Keratinocyte (primary cell): ENCODE measurements around the gene NCOA3. TPM values are rescaled to one million over a fixed set of nuclear protein-coding genes. Genes with fewer than 3 reads are reported as not detected.

Source experiments
- DNase-seq: peaks from one replicate; pipeline ENCODE4 v3.0.0-alpha.2; 2011; ENCODE audit warnings: low read depth, missing footprints, low spot score
- FAIRE-seq: peaks from 2 replicates; lab custom pipeline; 2011; peaks lifted over from hg19 to GRCh38; lab: Jason Lieb, UNC
- H2AFZ ChIP-seq: 2 replicates; pipeline ENCODE4 v1.6.0; 2012; ENCODE audit warnings: low read length, control low read depth, inconsistent platforms; ENCODE audit not compliant: control insufficient read depth
- H3K27ac ChIP-seq: 2 replicates; pipeline ENCODE4 v1.5.1; 2011; ENCODE audit warnings: low read length; ENCODE audit not compliant: control insufficient read depth, insufficient read depth
- H3K27me3 ChIP-seq: 3 replicates; pipeline ENCODE4 v1.6.0; 2011; ENCODE audit warnings: low read length; ENCODE audit not compliant: control insufficient read depth, insufficient read depth; ENCODE audit errors: extremely low read depth
- H3K36me3 ChIP-seq, 2 experiments: 2 replicates in 1 of 2; 3 replicates in 1 of 2; pipeline ENCODE4 v1.5.1; 2011; ENCODE audit warnings: low read length in 2 of 2, mild to moderate bottlenecking in 1 of 2; ENCODE audit not compliant: control insufficient read depth in 2 of 2, insufficient read depth in 2 of 2; ENCODE audit errors: extremely low read depth in 1 of 2
- H3K4me1 ChIP-seq: 3 replicates; pipeline ENCODE4 v1.5.1; 2011; ENCODE audit warnings: low read length; ENCODE audit not compliant: control insufficient read depth, insufficient read depth; ENCODE audit errors: extremely low read depth
- H3K4me2 ChIP-seq: 3 replicates; pipeline ENCODE4 v1.6.0; 2011; ENCODE audit warnings: low read depth, low read length; ENCODE audit not compliant: control insufficient read depth, insufficient read depth; ENCODE audit errors: extremely low read depth
- H3K4me3 ChIP-seq, 3 experiments: fragments of 200-600 bp in 1 of 3; sonication (generic) in 1 of 3; 2 replicates in 2 of 3; 3 replicates in 1 of 3; pipeline ENCODE4 v1.5.1; 2011 to 2016; ENCODE audit warnings: low read length in 3 of 3, mild to moderate bottlenecking in 3 of 3, control low read depth in 2 of 3, inconsistent platforms in 1 of 3, low read depth in 1 of 3, mixed read lengths in 1 of 3, mixed run types in 1 of 3, moderate library complexity in 1 of 3; ENCODE audit not compliant: control insufficient read depth in 2 of 3, insufficient read depth in 2 of 3; ENCODE audit errors: extremely low read depth in 1 of 3
- H3K79me2 ChIP-seq: 2 replicates; pipeline ENCODE4 v1.6.0; 2012; ENCODE audit warnings: low read length; ENCODE audit not compliant: control insufficient read depth, insufficient read depth
- H3K9ac ChIP-seq: 3 replicates; pipeline ENCODE4 v1.6.0; 2011; ENCODE audit warnings: low read length; ENCODE audit not compliant: control insufficient read depth, insufficient read depth; ENCODE audit errors: extremely low read depth
- H3K9me1 ChIP-seq: 3 replicates; pipeline ENCODE4 v1.6.0; 2011; ENCODE audit warnings: low read length; ENCODE audit not compliant: control insufficient read depth, insufficient read depth; ENCODE audit errors: extremely low read depth
- H3K9me3 ChIP-seq: 2 replicates; pipeline ENCODE4 v1.5.1; 2012; ENCODE audit warnings: low read depth, low read length; ENCODE audit not compliant: control insufficient read depth
- H4K20me1 ChIP-seq: 3 replicates; pipeline ENCODE4 v1.6.0; 2011; ENCODE audit warnings: low read length; ENCODE audit not compliant: control insufficient read depth, insufficient read depth; ENCODE audit errors: extremely low read depth
- EZH2 ChIP-seq: IDR thresholded peaks from one replicate; pipeline ENCODE4 v1.6.1; 2012; ENCODE audit warnings: inconsistent platforms, mild to moderate bottlenecking, low read length, moderate library complexity
- dilution Hi-C: fragments of 300-500 bp; cut with MboI; formaldehyde crosslinking; loops from one replicate; pipeline ENCODE4 v1.7.0; 2020; ENCODE audit warnings: low sequenced_read_pairs; ENCODE audit not compliant: extremely low pct_ligation_motif_present
- polyA plus RNA-seq, 5 experiments: library from polyadenylated mRNA; depleted of rRNA in 3 of 5; stranded (reverse) in 3 of 5; stranded (forward) in 1 of 5; unstranded in 1 of 5; fragments of >200 nt; gene quantifications; 1 replicate in 1 of 5; 2 replicates in 3 of 5; 3 replicates in 1 of 5; pipeline versions ENCODE4 v1.2.1 to v1.2.3, GENCODE V29; 2011 to 2012; ENCODE audit warnings: missing spikeins in 2 of 5, low read depth in 1 of 5, low replicate concordance in 1 of 5
- TF ChIP-seq, protein P1 (sequence below), 3 experiments: IDR thresholded peaks in 1 of 3; conservative IDR thresholded peaks in 1 of 3; optimal IDR thresholded peaks in 1 of 3; 2 replicates in 2 of 3; 3 replicates in 1 of 3; pipeline versions ENCODE3 to v1.5.1; 2011; ENCODE audit warnings: low read length in 3 of 3, mild to moderate bottlenecking in 3 of 3, moderate library complexity in 2 of 3, control low read depth in 1 of 3, inconsistent platforms in 1 of 3; ENCODE audit not compliant: insufficient read depth in 2 of 3; ENCODE audit errors: extremely low read depth in 1 of 3

NCOA3 gene
- polyA plus RNA-seq, 1 donor (not counting 4 experiments of a cell fraction or from before 2014, with no cell fraction given), result 25.8 TPM

GRCh38 chr20:47676219-47676721 is 174.6 kb downstream of the NCOA3 start:
- Histone ChIP-seq H3K4me1 (no peaks in the 10 kb centered on the region), H3K4me3 (no peak overlapping the region), H3K36me3 (peaks cover 22 to 33% of the 10 kb centered on the region in 2 experiments), H3K79me2 (no peaks in the 10 kb centered on the region), H3K9me1 (no peaks in the 10 kb centered on the region), H3K27ac (no peak overlapping the region), H2AFZ (no peak overlapping the region), H3K27me3 (no peaks in the 10 kb centered on the region), H4K20me1 (no peaks in the 10 kb centered on the region), H3K9me3 (no peaks in the 10 kb centered on the region), H3K9ac (no peak overlapping the region), H3K4me2 (no peak overlapping the region)
- no peak for DNase-seq
- FAIRE-seq, result no peak
- dilution Hi-C loops, result no loop called here
- TF ChIP-seq, protein P1, sequence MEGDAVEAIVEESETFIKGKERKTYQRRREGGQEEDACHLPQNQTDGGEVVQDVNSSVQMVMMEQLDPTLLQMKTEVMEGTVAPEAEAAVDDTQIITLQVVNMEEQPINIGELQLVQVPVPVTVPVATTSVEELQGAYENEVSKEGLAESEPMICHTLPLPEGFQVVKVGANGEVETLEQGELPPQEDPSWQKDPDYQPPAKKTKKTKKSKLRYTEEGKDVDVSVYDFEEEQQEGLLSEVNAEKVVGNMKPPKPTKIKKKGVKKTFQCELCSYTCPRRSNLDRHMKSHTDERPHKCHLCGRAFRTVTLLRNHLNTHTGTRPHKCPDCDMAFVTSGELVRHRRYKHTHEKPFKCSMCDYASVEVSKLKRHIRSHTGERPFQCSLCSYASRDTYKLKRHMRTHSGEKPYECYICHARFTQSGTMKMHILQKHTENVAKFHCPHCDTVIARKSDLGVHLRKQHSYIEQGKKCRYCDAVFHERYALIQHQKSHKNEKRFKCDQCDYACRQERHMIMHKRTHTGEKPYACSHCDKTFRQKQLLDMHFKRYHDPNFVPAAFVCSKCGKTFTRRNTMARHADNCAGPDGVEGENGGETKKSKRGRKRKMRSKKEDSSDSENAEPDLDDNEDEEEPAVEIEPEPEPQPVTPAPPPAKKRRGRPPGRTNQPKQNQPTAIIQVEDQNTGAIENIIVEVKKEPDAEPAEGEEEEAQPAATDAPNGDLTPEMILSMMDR (optimal IDR thresholded peaks at IDR 0.05 in 1 of 3, IDR thresholded peaks at IDR 0.05 in 1 of 3, conservative IDR thresholded peaks at IDR 0.05 in 1 of 3; ENCODE audit: extremely low read depth in 1 of 3, insufficient read depth in 2 of 3, low read length in 3 of 3), result no peak
- TF ChIP-seq EZH2, result no peak

DNA sequence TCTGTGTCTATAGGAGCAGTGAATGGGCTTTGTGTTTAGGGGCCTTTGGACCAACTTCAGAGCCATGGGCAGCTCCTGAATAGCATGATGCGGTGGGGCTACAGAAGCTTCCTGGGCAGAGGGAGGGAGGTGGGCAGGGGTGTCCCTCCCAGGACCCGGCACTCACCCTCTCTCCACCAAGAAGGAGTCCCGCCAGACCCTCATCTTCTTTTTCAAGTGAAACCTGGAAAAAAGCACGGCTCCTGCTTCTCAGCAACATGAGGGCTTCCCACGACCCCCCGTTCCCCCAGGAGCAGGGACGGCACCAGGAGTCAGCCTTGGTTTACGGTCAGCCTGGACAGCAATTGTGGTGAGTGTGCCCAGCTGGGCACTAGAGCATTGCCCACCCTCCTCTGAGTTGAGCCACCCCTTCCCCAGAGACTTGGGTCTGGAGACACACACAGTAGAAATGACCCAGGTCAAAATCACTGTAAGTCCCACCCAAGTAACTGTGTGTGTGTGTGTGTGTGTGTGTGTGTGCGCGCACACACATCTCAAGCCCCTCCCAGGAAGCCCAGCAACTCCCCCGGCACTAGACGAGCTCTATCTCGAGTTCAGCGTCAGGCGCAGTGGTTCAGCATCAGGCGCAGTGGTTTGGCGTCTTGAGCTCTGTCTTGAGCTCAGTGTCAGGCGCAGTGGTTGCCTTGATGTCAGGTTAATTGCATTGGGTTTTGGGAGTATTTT is 175.4 kb downstream of the NCOA3 start:
- Histone ChIP-seq H3K4me1 (no peaks in the 10 kb centered on the region), H3K4me3 (no peak overlapping the region), H3K27me3 (no peaks in the 10 kb centered on the region), H3K27ac (no peak overlapping the region), H4K20me1 (no peaks in the 10 kb centered on the region), H3K9ac (no peak overlapping the region), H3K9me3 (no peaks in the 10 kb centered on the region), H3K9me1 (no peaks in the 10 kb centered on the region), H2AFZ (no peak overlapping the region), H3K79me2 (no peaks in the 10 kb centered on the region), H3K4me2 (no peak overlapping the region), H3K36me3 (peaks cover 22 to 37% of the 10 kb centered on the region in 2 experiments)
- no peak for FAIRE-seq
- dilution Hi-C loops, result no loop called here
- TF ChIP-seq EZH2, result no peak
- TF ChIP-seq, protein P1 (optimal IDR thresholded peaks at IDR 0.05 in 1 of 3, IDR thresholded peaks at IDR 0.05 in 1 of 3, conservative IDR thresholded peaks at IDR 0.05 in 1 of 3; ENCODE audit: extremely low read depth in 1 of 3, insufficient read depth in 2 of 3, low read length in 3 of 3), result no peak
- DNase-seq, result no peak
